GM18867 (cell line): ENCODE results near the gene ABHD6.
"Not testable (repeated sequence)": the region's sequence is repeated elsewhere in the genome, so short reads cannot be mapped to it uniquely, and the experiment has no call there.

Experiments used
- ATAC-seq: cut with Tn5 transposase; IDR thresholded peaks from one replicate; pipeline ENCODE4 v1.9.1; 2021; ENCODE audit warnings: mild to moderate bottlenecking, moderate library complexity; ENCODE audit not compliant: unreplicated experiment

The ABHD6 gene

GRCh38 chr3:58209933-58210332, 27.7 kb upstream of the ABHD6 start:
- ATAC-seq = no peak

DNA sequence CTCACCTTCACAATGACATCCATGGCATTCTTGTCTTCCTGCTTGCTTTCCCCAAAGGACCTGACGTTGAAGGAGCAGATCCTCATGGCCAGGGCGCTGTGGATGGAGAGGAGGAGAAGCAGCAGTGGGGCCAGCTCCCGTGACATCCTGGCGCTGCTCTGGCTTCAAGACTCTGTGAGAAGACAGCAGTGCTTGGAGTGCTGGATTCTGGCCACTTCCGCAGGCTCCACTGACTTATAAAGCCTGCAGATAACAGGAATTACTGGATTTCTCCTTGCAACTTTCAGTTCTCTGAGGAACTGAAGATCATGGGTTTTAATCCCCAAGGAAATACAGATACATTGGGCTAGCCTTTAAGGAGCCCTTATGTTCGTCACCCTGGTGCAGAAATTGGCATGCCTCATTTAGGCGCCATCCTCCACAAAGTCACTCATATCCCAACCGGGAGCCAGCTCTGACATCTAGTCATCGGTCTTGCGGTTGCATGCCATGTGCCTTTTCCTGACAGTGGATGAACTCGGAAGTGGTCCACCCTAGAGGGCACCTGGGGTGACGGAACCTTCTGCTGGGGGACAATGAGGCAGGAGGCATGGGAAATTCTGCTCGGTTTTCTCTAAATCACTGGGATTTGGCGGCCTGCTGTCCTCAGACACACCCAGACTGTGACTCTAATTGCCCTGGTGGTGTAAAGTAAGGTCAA, 26.7 kb upstream of the ABHD6 start, which contains the start of gene DNASE1L3:
Gene DNASE1L3 (minus strand): TSS at position 212 of the 700 bp plus-strand sequence. CDS start 66 bp downstream, at position 146.
- no peak for ATAC-seq

GRCh38 chr3:58214484-58215316, 22.9 kb upstream of the ABHD6 start:
- peak; percentile 80 for ATAC-seq

DNA sequence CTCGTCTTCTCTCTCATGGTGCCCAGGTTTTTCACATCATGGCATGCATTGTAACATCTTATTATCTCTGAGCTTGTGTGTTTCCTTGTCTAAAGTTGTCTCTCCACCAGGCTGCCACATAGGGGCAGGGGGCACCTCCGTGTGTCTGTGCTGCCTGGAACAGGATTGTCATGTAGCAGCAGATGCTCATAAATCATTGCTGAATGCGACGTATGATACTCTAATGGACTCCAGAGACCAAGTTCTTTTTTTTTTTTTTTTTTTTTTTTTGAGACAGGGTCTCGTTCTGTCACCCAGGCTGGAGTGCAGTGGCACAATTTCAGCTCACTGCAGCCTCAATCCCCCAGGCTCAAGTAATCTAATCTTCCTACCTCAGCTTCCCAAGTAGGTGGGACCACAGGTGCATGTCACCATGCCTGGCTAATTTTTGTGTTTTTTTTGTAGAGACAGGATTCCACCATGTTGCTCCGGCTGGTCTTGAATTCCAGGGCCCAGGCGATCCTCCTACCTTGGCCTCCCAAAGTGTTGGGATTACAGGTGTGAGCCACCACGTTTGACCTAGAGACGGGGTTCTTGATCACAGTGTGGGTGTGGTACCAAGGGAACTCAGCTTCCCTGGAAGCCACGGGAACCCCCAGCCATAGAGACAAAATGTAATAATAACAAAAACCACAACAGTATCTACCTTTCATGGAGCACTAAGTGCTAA, 22.1 kb upstream of the ABHD6 start:
- ATAC-seq = peak; percentile 3

GRCh38 chr3:58216496-58217195, 20.9 kb upstream of the ABHD6 start:
- ATAC-seq = no peak

DNA sequence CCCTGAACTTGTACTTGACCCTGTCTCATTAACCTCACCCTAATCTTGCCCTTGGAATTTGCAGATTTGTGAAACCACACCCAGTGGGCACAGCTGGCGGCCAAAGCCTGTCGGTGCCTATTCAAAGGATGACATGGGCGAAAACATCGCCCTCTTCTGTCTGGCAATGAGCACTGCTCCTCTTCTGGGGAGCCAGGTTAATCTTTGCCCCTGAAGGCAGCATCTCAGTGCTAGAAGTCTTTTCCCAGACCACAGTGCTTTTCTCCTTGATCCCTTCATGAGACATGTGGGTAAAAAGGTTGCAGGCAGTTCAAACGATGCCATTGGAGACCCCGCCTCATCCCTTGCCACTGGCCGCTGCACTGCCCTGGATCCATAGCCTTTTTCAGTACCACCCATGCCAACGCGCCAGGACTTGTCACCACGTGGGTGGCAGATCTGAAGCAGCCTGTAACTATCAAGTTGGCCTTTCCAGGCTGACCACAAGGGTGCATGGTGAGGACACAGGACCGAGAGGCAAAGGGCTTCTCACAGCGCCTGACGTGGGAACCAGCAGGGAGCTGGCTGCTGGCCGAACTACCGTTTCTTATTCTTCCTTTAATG, 20.3 kb upstream of the ABHD6 start:
- ATAC-seq = peak; percentile 42

GRCh38 chr3:58218904-58219303, 18.7 kb upstream of the ABHD6 start:
- no peak for ATAC-seq

GRCh38 chr3:58222161-58222724, 15.3 kb upstream of the ABHD6 start:
- no peak for ATAC-seq

DNA sequence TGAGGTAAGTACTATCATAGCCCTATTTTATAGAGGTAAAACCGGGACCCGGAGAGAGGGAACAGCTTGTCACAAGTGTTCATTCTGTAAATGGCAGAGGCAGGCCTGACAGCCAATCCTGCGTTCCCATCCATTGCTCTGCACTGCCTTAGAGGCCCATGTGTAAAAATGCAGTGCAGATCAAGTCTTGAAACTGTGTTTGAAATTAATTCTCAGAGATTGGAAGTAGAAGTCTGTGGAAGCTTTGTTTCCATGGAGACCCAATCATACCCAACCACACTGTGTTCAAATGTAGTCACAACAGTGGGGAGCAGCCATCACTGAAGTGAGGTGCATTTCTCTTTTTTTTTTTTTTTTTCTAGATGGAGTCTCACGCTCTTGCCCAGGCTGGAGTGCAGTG, 13.7 kb upstream of the ABHD6 start:
- ATAC-seq = no peak

GRCh38 chr3:58227933-58228332, 9.7 kb upstream of the ABHD6 start:
- ATAC-seq = not testable (repeated sequence)

DNA sequence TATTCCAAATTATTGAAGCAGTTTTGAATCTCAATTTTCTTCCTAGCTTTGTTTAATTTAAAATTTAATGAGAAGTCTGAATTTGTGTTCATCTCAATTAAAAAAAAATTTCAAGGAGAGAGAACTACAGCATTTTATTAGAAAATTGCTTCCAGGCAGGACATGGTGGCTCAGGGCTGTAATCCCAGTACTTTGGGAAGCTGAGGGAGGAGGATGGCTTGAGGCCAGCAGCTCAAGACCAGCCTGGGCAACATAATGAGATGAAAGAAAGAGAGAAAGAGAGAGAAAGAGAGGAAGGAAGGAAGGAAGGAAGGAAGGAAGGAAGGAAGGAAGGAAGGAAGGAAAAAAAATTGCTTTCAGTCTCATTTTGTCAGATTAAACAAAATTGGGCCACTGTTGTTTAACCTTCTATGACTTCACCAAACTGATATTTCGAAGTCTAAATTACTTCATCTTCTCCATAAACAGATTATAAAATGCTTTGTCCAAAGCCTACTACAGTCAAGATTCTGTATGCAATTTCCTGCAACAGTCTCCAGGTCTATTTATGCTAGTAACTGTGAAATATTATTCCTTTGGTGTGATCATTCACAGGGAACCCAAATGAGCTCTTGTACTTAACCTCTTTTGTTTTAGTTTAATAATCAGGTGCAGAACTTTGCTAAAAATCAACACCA, 6.6 kb upstream of the ABHD6 start:
- ATAC-seq = no peak

DNA sequence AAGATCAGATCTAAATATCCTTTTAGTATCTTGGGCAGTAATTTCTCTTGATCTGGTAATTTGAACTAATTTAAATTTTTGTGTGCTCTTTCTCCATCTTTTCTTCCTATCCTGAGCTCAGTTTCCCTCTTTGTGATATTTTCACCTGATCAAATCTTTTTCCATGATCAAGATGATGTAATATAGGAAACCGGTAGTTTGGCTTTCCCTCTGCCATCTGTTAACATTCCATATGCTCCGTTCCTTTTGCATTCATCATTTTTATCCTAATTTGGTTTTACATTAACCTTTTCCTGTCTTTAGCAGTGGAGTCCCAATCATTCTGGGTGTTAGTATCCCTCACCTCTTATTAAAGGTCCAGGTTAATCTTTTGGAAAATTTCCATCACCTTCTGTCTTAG, 5.9 kb upstream of the ABHD6 start:
- no peak for ATAC-seq

DNA sequence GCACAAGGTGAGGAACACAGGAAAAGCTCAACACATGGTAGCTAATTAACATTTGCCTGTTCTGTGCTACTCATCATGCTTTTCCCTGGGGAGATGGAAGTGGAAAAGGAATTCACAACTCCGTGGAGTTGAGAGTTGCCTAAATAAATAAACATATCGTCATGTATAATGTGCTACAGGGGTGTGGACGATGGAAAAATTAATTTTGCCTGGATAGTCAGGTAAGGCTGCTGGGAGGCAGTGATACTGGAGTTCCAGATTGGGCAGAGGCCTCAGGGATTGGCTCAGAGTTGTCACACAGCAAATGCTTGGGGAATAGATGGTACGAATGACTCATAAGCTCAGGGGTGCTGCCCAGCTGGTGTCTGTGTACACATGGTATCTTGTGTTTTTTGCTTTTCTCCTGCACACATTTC, 3.1 kb upstream of the ABHD6 start:
- ATAC-seq = no peak

DNA sequence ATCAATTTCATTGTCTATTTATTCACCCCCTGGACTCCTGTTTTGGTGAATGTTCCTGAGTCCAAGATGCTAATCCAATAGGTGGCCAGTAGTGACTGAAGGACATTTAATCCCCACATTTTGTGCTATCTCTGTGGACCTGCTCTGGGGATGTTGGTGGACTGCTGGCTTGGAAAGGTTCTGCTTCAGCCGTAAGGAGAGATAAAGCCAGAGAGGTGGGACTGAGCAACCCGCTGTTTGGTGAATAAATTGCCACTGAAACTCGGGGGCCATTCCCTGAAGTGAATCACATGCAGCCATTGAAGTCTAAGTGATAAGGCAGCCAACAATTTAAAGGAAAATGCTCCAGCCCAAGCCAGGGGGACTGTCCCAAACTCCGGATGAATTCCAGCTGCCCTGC, 1.6 kb upstream of the ABHD6 start:
- no peak for ATAC-seq

DNA sequence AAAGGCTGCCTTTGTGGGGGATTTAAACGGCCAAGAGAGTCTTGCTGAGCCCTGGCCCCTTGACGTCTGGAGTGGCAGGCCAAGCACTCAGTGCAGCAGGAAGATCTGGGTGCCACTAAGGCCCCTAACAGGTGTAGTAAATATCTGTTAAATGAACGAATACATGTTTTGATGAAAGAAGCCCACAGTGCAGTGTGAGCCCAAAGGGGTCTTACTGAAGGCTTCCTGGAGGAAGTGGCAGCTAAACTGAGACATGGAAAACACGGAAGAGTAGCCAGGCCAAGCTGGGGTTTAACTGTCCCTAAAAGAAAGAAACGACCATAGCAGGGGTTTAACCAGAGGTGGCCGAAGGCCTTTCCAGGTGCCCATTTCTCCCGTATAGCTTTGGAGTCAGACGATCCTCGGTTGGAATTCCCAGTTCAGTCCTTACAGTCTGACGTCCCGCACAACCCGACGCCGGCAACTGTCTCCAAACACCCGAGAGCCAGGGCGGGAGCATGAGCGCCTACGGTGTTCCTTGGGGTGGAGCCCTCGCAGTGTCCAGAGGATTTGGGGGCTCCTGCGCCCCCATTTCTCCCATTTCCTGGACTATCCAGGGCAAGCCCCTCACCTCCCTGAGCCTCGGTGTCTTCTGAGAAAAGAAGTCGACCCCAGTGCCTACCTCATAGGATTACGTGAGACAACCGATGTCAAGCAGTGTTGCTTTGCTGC, 910 bp upstream of the ABHD6 start:
- no peak for ATAC-seq

DNA sequence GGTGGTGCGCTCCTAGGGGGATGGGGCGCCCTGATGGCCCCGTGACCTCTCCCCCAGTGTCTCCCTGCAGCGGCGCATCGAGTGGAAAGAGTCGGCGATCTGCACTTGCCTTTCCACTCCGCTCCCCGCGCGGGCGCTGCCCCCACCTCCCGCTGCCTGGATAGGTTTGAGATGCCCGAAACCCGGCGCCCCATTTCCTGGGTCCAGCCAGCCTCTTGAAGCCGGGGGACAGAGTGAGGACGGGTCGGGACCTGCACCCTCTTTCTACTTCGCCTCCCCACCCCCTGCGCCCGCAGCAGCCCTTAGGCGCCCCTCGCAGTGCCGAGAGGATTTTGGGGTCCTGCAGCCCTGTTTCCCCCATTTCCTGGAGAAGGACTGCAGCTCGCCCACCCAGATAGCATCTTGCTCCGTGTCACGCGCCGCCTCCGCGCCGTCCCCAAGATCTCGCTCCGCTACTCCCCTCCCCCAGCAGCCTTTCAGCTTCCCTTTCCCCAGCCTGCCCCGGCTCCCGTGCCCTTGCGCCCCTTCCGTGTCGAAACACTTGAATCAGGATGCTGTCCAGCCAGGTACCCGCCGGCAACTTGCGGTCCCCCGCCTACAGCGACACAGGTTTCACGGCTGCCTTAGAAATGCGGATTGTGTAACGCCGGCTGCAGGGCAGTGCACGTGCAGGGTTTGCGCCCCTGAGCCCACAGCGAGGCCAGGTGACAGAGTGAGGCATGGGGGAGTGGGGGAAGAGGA, 519 bp downstream of the ABHD6 start:
- peak; percentile 44 for ATAC-seq

- no peak for ATAC-seq
Observed at GRCh38 chr3:58238830-58239229, 1.2 kb downstream of the ABHD6 start.

DNA sequence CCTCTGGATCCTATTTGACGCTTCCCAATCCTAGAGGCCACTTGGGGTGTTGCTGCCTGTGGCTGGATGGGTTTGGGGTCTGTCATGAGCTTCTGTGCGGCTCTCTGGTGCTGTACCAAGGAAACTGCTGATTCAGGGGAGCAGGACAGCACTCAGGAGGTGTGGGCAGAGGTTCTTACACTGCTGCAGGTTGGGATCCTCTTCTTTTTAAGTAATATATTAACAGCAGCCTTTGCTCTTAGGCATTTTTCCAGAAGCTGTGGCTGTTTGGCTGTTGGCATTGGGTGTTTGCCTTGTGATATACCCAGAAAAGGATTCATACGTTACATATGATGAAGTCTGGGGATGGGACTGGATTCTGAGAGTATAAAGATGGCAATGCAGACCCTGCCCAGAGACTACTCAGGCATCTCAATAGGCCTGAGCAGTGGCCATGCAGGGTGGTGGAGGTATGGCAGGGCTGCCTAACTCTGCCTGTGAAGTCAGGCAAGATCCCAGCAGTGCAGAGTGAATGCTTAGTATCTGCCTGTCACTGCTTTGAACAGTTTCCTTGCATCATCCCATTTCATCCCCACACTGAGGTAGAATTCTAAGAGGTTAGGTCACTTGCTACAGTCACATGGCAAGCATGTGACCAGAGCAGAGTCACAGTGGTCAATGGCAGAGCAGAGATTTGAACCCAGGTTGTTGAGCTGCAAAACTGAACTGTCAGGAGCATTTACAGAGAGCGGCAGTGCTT, 3.9 kb downstream of the ABHD6 start:
- no peak for ATAC-seq
